Activated naive CD8-positive, alpha-beta T cell treated with anti-CD3 and anti-CD28 coated beads for 36 hours (primary cell): ENCODE data around the gene ESR2. TPM values are rescaled to one million over a fixed set of nuclear protein-coding genes. Genes with fewer than 3 reads are reported as not detected.
"Not testable (repeated sequence)": the region's sequence is repeated elsewhere in the genome, so short reads cannot be mapped to it uniquely, and the experiment has no call there.

ENCODE experiments used
- DNase-seq: peaks from one replicate; pipeline ENCODE4 v3.0.0; 2021
- H3K27ac Mint-ChIP-seq: one replicate; pipeline ENCODE4 v1.8.0; 2022; ENCODE audit warnings: mild to moderate bottlenecking, moderate library complexity, mixed read lengths
- H3K27me3 Mint-ChIP-seq: one replicate; pipeline ENCODE4 v1.8.0; 2022; ENCODE audit warnings: mild to moderate bottlenecking, mixed read lengths
- H3K36me3 Mint-ChIP-seq: one replicate; pipeline ENCODE4 v1.8.0; 2021; ENCODE audit warnings: mild to moderate bottlenecking, mixed read lengths
- H3K4me1 Mint-ChIP-seq: one replicate; pipeline ENCODE4 v1.8.0; 2021; ENCODE audit warnings: mixed read lengths
- H3K4me3 Mint-ChIP-seq: one replicate; pipeline ENCODE4 v1.8.0; 2022; ENCODE audit warnings: mild to moderate bottlenecking, moderate library complexity, mixed read lengths
- H3K9me3 Mint-ChIP-seq: one replicate; pipeline ENCODE4 v1.8.0; 2022; ENCODE audit warnings: mixed read lengths
- total RNA-seq, 2 experiments: library from RNA; stranded (reverse); gene quantifications; one replicate each; pipeline ENCODE4 v1.2.3, GENCODE V29; 2021

ESR2 gene
- total RNA-seq, 2 experiments from 2014 or later = 0.95 to 0.96 TPM

GRCh38 chr14:64218344-64219240 lies 75.6 kb downstream of the ESR2 start:
- H3K27ac Mint-ChIP-seq = peak overlapping the region; percentile 27
- peaks cover 14% of the 10 kb centered on the region for H3K36me3 Mint-ChIP-seq
- H3K27me3 Mint-ChIP-seq = no peaks in the 10 kb centered on the region
- no peak for DNase-seq
- H3K4me3 Mint-ChIP-seq = no peak overlapping the region
- no peaks in the 10 kb centered on the region for H3K9me3 Mint-ChIP-seq
- no peaks in the 10 kb centered on the region for H3K4me1 Mint-ChIP-seq

GRCh38 chr14:64217834-64218233 lies 76.3 kb downstream of the ESR2 start:
- peaks cover 14% of the 10 kb centered on the region for H3K36me3 Mint-ChIP-seq
- peak overlapping the region; percentile 27 for H3K27ac Mint-ChIP-seq
- H3K4me1 Mint-ChIP-seq = no peaks in the 10 kb centered on the region

GRCh38 chr14:64217308-64217707 lies 76.9 kb downstream of the ESR2 start:
- H3K4me3 Mint-ChIP-seq = no peak overlapping the region
- DNase-seq = no peak
- H3K36me3 Mint-ChIP-seq = peaks cover 14% of the 10 kb centered on the region
- no peaks in the 10 kb centered on the region for H3K4me1 Mint-ChIP-seq
- H3K27me3 Mint-ChIP-seq = no peaks in the 10 kb centered on the region
- H3K27ac Mint-ChIP-seq = no peak overlapping the region
- H3K9me3 Mint-ChIP-seq = no peaks in the 10 kb centered on the region

More at GRCh38 chr14:64217834-64218233, 76.3 kb downstream of the ESR2 start:
- Mint-ChIP-seq H3K27me3 (no peaks in the 10 kb centered on the region), H3K9me3 (no peaks in the 10 kb centered on the region), H3K4me3 (no peak overlapping the region)
- no peak for DNase-seq

GRCh38 chr14:64215978-64216377 lies 78.2 kb downstream of the ESR2 start:
- no peak for DNase-seq
- H3K9me3 Mint-ChIP-seq = no peaks in the 10 kb centered on the region
- no peak overlapping the region for H3K27ac Mint-ChIP-seq
- H3K4me3 Mint-ChIP-seq = no peak overlapping the region
- no peaks in the 10 kb centered on the region for H3K4me1 Mint-ChIP-seq
- H3K27me3 Mint-ChIP-seq = no peaks in the 10 kb centered on the region
- peaks cover 16% of the 10 kb centered on the region for H3K36me3 Mint-ChIP-seq

- no peak for DNase-seq
- no peaks in the 10 kb centered on the region for H3K9me3 Mint-ChIP-seq
- no peaks in the 10 kb centered on the region for H3K27me3 Mint-ChIP-seq
- no peak overlapping the region for H3K27ac Mint-ChIP-seq
- no peaks in the 10 kb centered on the region for H3K4me1 Mint-ChIP-seq
- H3K4me3 Mint-ChIP-seq = no peak overlapping the region
- peaks cover 18% of the 10 kb centered on the region for H3K36me3 Mint-ChIP-seq
Measured at GRCh38 chr14:64215274-64215673, 78.9 kb downstream of the ESR2 start.

- no peak overlapping the region for H3K4me3 Mint-ChIP-seq
- no peaks in the 10 kb centered on the region for H3K4me1 Mint-ChIP-seq
- no peak overlapping the region for H3K27ac Mint-ChIP-seq
- H3K27me3 Mint-ChIP-seq = no peaks in the 10 kb centered on the region
- no peaks in the 10 kb centered on the region for H3K9me3 Mint-ChIP-seq
- peaks cover 18% of the 10 kb centered on the region for H3K36me3 Mint-ChIP-seq
- no peak for DNase-seq
Measured at GRCh38 chr14:64213853-64214570, 80.2 kb downstream of the ESR2 start.

GRCh38 chr14:64213086-64213485 lies 81.1 kb downstream of the ESR2 start:
- H3K36me3 Mint-ChIP-seq = peaks cover 18% of the 10 kb centered on the region
- no peak overlapping the region for H3K4me3 Mint-ChIP-seq
- no peaks in the 10 kb centered on the region for H3K9me3 Mint-ChIP-seq
- no peaks in the 10 kb centered on the region for H3K27me3 Mint-ChIP-seq
- H3K27ac Mint-ChIP-seq = no peak overlapping the region
- H3K4me1 Mint-ChIP-seq = no peaks in the 10 kb centered on the region
- no peak for DNase-seq

GRCh38 chr14:64212666-64213065 lies 81.5 kb downstream of the ESR2 start:
- Mint-ChIP-seq H3K4me1 (no peaks in the 10 kb centered on the region), H3K36me3 (peaks cover 18% of the 10 kb centered on the region), H3K4me3 (no peak overlapping the region)

GRCh38 chr14:64210912-64211311 lies 83.3 kb downstream of the ESR2 start:
- not testable (repeated sequence) for H3K36me3 Mint-ChIP-seq, DNase-seq, H3K27ac Mint-ChIP-seq, H3K4me3 Mint-ChIP-seq, H3K9me3 Mint-ChIP-seq, H3K4me1 Mint-ChIP-seq, H3K27me3 Mint-ChIP-seq

More at GRCh38 chr14:64212666-64213065, 81.5 kb downstream of the ESR2 start:
- H3K27me3 Mint-ChIP-seq = no peaks in the 10 kb centered on the region
- DNase-seq = no peak
- peak overlapping the region; percentile 16 for H3K27ac Mint-ChIP-seq
- no peaks in the 10 kb centered on the region for H3K9me3 Mint-ChIP-seq

GRCh38 chr14:64210216-64210615 lies 84.0 kb downstream of the ESR2 start:
- Mint-ChIP-seq H3K27me3 (no peaks in the 10 kb centered on the region), H3K27ac (no peak overlapping the region), H3K9me3 (no peaks in the 10 kb centered on the region), H3K4me3 (no peak overlapping the region), H3K36me3 (peaks cover 6% of the 10 kb centered on the region), H3K4me1 (peaks cover 3% of the 10 kb centered on the region)
- no peak for DNase-seq

GRCh38 chr14:64209444-64210131 lies 84.6 kb downstream of the ESR2 start:
- Mint-ChIP-seq H3K9me3 (no peaks in the 10 kb centered on the region), H3K27me3 (no peaks in the 10 kb centered on the region), H3K4me3 (no peak overlapping the region), H3K36me3 (peaks cover 6% of the 10 kb centered on the region), H3K27ac (no peak overlapping the region), H3K4me1 (peaks cover 3% of the 10 kb centered on the region)
- DNase-seq = no peak

- Mint-ChIP-seq H3K36me3 (peaks cover 6% of the 10 kb centered on the region), H3K4me3 (no peak overlapping the region), H3K9me3 (no peaks in the 10 kb centered on the region), H3K27ac (no peak overlapping the region), H3K27me3 (no peaks in the 10 kb centered on the region), H3K4me1 (peaks cover 3% of the 10 kb centered on the region)
- no peak for DNase-seq
Measured at GRCh38 chr14:64208981-64209380, 85.2 kb downstream of the ESR2 start.

- H3K36me3 Mint-ChIP-seq = peaks cover 6% of the 10 kb centered on the region
- no peak overlapping the region for H3K27ac Mint-ChIP-seq
- DNase-seq = no peak
- H3K4me1 Mint-ChIP-seq = peaks cover 3% of the 10 kb centered on the region
- H3K4me3 Mint-ChIP-seq = no peak overlapping the region
- H3K9me3 Mint-ChIP-seq = no peaks in the 10 kb centered on the region
- no peaks in the 10 kb centered on the region for H3K27me3 Mint-ChIP-seq
Measured at GRCh38 chr14:64208261-64208660, 85.9 kb downstream of the ESR2 start.

GRCh38 chr14:64203366-64204006 lies 90.7 kb downstream of the ESR2 start:
- Mint-ChIP-seq H3K27me3 (no peaks in the 10 kb centered on the region), H3K27ac (no peak overlapping the region), H3K36me3 (peaks cover 3% of the 10 kb centered on the region), H3K4me1 (peaks cover 9% of the 10 kb centered on the region), H3K4me3 (no peak overlapping the region), H3K9me3 (no peaks in the 10 kb centered on the region)
- no peak for DNase-seq

GRCh38 chr14:64202716-64203115 lies 91.5 kb downstream of the ESR2 start:
- peaks cover 9% of the 10 kb centered on the region for H3K4me1 Mint-ChIP-seq
- no peaks in the 10 kb centered on the region for H3K9me3 Mint-ChIP-seq
- no peak overlapping the region for H3K27ac Mint-ChIP-seq
- H3K27me3 Mint-ChIP-seq = no peaks in the 10 kb centered on the region
- peaks cover 3% of the 10 kb centered on the region for H3K36me3 Mint-ChIP-seq
- DNase-seq = no peak
- H3K4me3 Mint-ChIP-seq = no peak overlapping the region
